ENCODE data around the gene TSC22D3.

GRCh38 chrX:107744868-107745267, 30.7 kb downstream of the TSC22D3 start:
- no peak for TF ChIP-seq EZH2phosphoT487 (IDR thresholded peaks at IDR 0.05; ENCODE audit: borderline replicate concordance, low read depth, low read length)
- no peak for TF ChIP-seq CTCF (conservative IDR thresholded peaks at IDR 0.05; ENCODE audit: low read length)
